Right lung (tissue), 5 donors: ENCODE data around the gene FLRT2. TPM values are rescaled to one million over a fixed set of nuclear protein-coding genes. Genes with fewer than 3 reads are reported as not detected.

Experiments
- DNase-seq, 2 donors: peaks; one replicate each; pipeline ENCODE4 v3.0.0-alpha.2; 2013
- polyA plus RNA-seq, 5 donors: library from polyadenylated mRNA; unstranded; fragments of 120-200 nt; gene quantifications; one replicate each; pipeline versions ENCODE4 v1.2.1 to v1.2.3, GENCODE V29; 2013; ENCODE audit warnings: inconsistent platforms in 1 of 5, low replicate concordance in 1 of 5; ENCODE audit not compliant: insufficient read length in 5 of 5, insufficient read depth in 1 of 5

Gene FLRT2
- polyA plus RNA-seq, 5 donors: 30.7 to 49.4 (median 44.5) TPM

DNA sequence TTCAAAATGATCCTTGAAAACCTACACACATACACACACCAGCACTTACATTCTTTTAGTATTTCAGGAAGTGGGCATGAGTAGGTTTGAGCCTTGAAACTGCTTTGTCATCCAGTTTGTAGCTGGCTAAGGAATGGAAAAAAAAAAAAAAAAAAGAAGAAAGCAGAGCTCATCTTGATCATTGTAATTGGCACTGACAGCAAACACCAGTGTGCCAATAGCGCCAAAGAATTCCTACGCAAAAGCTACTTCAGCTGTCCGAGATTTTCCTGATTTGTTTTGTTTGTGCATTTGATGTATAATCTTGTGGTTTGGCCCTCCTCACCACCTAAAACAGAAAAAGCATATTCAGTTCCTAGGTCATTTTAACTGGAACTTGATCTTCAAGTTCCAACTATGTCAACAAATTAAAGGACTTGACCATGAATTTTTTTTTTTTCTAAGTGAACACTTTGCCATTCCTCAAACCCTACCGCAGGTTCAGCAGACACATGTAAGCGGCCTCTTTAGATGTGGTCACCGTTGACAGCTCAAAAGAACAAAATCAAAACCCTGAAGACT, 57.3 kb downstream of the FLRT2 start:
- DNase-seq: peak in 1 of 2 donors; percentile 27

DNA sequence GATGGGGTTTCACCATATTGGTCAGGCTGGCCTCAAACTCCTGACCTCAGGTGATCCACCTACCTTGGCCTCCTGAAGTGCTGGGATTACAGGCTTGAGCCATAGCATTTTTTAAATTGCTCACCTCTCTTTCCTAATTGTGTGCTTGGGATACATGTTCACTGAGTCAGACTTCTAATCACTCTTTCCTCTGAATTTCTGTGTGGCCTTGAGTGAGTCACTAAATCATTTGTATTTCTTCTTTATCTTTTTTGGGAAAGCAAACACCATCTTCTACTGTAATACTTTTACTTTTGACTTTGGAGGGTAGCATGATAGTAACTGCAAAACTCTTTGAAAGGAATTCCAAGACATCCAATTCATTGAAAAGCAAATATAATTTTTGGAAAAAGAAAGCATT, 60.8 kb downstream of the FLRT2 start:
- no peak for DNase-seq

DNA sequence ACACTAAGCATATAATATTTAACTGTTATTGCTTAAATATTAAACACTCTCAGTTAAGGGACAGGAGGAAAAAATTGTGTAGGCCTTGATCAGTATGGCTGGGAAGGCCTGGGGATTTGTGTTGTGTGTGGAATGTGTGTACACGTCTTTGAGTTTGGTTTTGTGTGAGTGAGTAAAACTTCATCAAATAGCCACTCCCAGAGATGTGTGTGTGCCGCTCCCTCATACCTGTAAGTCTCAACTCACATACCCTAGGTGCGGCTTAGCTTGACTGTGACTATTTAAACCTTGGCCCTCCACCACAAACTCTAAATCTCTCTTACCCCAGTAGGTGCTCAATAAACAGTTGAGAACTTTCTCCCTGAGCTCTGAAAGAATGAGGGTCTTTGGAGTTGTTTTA, 64.3 kb downstream of the FLRT2 start:
- no peak for DNase-seq

DNA sequence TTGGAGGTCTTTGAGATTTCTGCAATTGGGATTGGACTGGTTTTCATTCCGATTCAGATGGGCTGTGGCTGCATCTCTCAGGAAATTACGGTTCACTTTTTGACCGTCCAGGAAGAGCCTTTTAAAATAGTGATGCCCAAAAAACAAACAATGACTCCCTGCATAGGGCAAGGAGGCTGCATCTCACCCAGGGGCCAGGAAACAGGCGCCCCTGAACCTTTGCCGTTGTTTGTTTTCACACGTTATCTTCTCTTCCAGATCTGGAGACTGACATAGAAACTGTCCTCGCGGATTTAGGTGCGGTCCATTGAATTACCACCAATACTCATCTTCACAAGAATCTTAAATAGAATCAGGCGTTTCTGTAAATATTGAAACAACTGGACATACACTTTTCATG, 66.0 kb downstream of the FLRT2 start:
- DNase-seq: no peak

DNA sequence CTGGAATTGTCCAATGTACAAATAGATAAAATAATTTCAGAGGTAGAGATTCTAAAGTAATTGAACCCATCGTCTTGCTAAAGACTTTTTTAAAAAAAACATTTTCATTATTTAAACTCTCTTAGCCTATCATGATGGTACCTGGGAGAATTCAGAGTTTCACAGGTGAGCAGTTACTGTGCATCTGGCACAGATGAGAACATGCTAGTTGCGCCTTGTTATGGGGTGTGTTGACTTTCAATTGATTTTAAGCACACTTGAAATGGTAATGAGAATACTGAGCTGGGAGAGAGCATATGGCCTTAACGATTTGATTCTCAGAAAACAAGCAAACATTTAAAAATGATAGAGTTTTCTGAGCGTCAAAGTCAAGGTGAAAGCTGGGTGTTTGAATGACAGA, 66.6 kb downstream of the FLRT2 start:
- DNase-seq: no peak

DNA sequence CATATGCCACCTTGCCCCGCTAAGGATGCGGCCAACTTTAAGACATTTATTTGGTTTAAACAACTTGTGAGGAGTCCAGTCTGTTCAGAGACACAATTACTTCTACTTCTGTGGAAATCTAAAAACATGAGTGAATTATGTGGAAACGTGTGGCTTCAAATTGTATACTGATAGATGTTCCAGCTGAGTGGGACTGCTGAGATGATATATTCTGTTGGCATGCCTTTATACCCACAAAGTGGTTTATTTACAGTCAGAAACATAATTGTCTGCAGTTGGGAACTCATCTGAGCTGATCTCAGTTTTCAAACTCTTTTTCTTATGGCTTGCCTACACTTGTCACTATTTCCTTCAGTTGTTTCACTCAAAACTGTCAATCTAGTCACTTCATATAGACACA, 67.8 kb downstream of the FLRT2 start:
- no peak for DNase-seq

DNA sequence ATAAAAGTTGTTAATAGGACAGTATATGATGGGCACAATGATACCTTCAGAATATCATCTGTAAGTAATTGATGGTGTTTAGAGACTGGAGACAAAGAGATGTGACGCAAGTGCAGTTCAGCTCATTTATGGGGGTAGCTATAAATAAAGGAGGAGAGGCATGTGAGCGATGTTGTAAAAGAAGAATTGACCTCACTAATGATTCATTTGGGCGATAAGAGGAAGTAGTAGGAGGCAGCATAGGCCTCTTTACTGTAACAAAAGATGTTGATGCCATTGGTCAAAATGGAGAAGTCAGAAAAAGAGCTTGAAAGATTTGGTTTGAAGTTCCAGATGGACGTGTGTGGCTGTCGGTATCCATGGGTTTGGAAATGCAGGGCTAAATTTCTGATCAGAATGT, 70.0 kb downstream of the FLRT2 start:
- DNase-seq: no peak

DNA sequence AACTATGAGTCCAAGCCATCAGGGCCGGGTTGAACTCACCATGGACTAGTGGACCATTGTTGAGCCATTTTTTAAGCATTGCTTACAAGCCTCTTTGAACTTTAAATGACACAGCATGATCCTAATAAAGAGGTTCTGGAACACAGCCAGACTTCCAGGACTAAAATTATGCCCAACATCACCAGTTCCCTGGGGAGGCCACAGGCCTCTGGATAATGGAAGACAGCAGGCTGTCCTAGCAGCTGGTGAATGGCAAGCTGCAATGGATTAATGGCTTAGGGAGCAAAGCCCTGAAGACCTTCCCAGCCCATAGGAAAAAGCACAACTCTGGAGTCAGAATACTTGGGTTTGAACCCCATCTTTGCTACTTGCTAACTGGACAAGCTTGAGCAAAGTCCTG, 71.3 kb downstream of the FLRT2 start:
- DNase-seq: no peak

DNA sequence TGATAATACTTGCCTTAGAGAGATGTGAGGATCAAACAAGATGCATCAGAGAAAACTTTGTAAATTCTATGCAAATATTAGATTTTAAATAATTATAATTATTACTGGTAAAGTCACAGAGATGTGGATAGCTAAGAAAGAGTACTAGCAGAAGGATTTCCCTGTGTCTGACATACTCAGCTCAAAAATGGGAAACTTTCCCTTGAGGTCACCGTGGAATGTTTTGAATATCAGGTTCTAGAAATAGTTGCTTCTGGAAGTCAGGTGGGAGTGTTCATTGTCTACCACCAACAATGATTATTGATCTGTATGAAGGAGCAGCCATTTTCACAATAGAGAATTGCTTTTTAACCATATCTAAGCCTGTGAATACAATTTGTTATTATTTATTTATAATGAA, 71.7 kb downstream of the FLRT2 start:
- DNase-seq: no peak

DNA sequence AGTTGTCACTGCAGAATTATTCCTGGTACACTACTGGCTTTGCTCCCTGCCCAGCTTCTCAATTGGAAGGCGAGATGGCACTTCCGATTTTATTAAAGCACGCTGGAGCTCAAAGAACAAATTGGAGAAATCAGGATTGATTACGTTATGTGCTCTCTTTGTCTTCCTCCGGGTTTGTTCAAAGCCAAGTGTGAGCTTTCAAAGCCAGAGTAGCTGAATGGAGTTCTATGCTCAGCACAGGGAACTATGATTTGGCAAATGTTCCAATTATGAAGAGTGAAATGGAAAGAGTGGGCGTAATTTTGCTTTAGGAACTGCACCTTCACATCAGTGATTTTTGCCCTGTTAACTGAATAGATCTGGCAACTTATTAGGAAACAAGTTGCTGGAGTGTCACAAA, 72.4 kb downstream of the FLRT2 start:
- DNase-seq: no peak

DNA sequence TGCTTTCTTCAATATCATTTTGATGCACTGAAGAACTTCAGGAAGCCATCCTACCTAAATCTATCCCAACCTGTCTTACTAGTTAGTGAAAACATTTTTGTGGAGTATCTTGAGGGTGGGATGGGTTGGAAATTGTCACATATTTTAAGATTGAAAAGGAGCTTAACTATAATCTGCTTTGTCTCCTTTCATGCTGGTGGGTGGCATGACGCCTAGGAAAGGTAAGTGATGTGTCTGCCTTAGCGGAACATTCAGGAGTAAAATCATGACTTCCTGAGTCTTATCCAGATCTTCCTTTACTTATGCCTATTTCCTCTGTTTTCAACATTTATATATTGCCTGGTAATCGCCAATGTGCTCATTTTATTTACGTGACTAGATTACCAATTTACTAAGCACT, 74.1 kb downstream of the FLRT2 start:
- no peak for DNase-seq

DNA sequence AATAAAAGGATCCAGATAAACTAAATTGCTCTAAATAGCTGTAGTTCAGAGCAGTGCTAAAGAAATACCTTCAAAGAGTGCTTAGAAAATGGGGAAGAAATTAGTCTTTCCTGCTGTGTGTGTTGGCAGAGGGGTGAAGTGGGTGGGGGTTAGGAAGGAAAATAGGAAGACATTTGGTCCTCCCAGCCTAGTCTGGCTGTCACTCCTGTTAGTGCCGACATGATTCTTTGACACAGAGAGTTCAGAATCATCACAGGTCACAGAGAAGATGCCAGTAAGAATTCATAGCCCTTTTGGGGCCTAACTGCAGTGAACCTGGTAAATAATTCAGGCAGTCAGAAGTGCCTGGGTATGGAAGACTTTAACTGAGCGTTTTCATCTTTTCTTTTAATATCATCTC, 74.8 kb downstream of the FLRT2 start:
- DNase-seq: no peak

DNA sequence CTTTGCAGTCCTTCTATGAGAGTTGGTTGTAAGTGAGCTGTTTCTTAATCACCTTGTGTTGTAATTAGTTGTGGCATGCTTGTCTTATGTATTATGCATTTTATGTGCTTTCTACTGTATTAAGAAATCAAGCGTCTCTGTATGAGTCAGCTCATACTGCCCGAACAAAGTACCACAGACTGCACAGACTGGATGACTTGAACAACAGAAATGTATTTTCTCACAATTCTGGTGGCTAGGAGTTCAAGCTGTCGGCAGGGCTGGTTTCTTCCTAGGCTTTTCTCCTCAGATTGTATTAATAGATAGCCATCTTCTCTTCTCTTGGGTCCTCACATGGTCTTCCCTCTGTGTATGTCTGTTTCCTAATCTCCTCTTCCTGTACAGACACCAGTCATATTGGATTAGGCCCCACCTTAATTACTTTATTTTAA, 77.7 kb downstream of the FLRT2 start:
- DNase-seq: no peak

DNA sequence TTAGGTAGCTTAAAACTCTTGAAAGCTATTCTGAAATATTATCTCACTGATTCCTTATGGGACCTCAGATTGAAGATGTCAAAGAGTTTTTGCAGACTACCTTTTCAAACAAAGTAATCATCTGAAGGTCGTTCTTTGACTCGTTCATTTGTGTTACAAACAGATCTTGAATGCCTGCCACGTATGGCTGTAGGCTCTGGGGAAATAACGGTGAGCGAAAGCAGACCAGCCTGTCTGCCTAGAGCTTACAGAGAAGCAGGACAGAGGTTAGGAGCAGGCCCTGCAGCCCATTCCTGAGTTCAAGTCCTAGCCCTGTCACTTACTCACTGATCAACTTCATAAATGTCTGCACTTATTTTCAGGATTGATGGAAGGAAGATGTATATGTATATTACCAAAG, 83.6 kb downstream of the FLRT2 start:
- no peak for DNase-seq

DNA sequence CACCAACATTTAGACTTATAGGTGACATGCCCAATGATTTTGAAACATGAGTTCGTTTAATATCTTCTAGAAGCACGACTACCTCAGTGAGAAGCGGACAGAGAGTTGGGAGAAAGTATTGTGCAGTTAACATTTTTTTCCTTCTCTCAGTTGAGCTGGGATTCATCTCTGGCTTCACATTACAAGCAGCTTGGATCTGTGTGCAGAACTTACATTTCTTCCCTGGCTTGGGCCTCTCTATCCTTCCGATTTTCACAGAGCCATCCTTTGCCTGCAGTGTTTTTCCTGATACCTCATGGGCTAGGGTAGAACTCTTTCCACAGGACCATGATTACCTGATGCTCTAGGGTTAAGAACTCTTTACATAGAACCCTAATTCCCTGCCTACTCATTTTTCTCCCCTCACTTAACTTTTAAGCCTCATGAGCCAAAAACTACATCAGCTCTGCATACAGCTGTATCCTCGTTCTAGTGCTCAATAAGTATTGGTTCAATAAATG, 86.5 kb downstream of the FLRT2 start:
- no peak for DNase-seq

DNA sequence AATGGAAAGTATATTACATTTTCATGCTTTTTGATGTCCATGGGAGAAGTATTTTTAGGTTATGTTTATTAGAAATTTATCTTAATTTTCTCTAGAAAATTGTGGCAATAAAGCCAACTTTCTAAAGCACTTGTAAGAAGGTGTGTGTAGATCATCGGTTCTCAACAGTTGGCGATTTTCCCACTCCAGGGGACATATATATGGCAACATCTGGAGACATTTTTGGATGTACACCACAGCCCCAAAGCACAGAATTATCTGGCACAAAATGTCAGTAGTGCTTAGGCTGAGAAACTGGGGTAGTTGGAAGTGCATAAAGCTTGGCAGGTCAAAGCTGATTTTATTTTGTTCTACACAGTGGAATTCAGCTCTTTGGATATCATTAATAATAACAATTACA, 86.9 kb downstream of the FLRT2 start:
- no peak for DNase-seq

DNA sequence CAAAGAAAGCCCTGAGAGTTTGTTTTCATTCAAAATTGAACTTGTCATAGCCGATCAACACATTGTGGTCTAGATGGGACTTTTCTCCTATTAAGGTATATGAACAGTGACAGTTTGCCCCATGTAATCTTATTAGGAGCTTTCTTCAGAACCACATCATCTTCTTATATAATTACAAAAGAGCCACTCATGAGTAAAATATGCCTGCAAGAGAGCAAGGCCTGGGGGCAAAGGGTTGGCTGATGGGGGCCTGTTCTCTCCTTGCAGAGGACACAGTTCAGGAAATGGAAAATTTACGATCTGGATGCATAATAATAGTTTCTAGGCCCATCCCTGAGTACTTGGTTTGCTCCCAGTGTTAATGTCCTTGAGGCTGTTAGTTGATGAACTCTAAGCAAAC, 87.8 kb downstream of the FLRT2 start:
- DNase-seq: no peak

DNA sequence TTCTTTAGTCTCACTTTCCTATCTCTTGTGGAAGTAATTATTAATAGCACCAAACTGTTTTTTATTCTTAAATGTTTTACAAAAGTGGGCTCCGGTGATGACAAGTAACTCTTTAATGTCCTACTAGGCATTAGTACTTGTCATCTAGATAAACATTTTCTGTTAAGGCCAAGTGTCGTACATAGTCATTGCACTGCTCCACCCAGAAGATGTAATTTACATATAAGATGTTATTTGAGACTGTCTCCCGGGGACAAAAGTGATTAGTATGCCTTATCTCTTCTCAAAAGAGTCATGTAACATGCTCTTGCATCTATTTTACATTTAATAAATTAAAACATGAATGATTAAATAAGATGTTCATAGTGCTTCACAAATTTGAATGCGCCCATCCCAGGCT, 88.4 kb downstream of the FLRT2 start:
- no peak for DNase-seq

DNA sequence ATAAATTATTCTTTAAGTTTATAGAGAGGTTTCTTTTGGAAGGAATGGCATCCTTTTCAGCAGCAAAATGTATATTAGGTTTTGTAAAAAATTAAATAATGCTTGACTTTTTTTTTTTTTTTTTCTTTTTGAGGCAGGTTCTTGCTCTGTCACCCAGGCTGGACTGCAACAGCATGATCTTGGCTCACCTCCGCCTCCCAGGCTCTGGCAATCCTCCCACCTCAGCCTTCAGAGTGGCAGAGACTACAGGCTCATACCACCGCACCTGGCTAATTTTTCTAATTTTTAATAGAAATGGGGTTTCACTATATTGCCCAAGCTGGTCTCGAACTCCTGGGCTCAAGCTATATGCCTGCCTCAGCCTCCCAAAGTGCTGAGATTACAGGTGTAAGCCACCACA, 89.0 kb downstream of the FLRT2 start:
- no peak for DNase-seq

DNA sequence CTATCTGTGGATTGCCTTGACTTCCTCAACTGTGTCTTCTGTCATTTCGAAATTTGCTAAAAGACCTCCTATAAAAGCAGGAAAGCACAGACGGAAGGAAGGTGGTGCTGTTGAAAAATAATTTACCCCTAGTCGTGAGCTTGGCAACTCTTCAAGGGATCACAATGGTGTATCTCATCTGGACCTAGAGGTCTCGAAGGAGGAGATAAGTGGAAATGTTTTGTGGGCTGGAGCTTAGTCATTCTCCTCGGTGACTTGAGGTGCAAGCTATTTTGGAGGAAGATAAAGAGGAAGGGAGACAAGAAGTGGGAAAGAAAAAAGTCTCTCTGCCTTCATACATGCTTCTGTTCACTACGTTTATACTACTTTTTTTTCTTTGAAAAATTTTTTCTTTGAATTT, 89.9 kb downstream of the FLRT2 start:
- DNase-seq: no peak

DNA sequence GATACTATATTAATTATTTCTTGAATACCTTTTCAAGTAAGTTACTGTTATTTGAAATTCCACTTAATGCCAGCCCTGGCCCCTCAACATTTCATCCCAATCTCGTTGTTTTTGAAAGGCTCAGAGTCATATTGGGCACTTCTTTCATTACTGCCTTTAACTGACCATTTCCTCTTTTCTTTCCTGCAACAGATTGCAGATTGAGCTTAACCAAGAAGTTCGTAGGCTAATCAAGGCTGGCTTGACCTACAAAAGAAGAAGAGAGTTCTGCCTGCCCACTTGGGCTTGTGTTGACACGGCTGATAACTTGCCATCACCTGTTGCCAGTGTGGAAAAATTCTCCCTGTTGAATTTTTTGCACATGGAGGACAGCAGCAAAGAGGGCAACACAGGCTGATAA, 91.0 kb downstream of the FLRT2 start:
- no peak for DNase-seq

DNA sequence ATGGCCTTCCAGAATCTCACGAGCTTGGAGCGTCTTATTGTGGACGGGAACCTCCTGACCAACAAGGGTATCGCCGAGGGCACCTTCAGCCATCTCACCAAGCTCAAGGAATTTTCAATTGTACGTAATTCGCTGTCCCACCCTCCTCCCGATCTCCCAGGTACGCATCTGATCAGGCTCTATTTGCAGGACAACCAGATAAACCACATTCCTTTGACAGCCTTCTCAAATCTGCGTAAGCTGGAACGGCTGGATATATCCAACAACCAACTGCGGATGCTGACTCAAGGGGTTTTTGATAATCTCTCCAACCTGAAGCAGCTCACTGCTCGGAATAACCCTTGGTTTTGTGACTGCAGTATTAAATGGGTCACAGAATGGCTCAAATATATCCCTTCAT, 92.2 kb downstream of the FLRT2 start:
- no peak for DNase-seq

DNA sequence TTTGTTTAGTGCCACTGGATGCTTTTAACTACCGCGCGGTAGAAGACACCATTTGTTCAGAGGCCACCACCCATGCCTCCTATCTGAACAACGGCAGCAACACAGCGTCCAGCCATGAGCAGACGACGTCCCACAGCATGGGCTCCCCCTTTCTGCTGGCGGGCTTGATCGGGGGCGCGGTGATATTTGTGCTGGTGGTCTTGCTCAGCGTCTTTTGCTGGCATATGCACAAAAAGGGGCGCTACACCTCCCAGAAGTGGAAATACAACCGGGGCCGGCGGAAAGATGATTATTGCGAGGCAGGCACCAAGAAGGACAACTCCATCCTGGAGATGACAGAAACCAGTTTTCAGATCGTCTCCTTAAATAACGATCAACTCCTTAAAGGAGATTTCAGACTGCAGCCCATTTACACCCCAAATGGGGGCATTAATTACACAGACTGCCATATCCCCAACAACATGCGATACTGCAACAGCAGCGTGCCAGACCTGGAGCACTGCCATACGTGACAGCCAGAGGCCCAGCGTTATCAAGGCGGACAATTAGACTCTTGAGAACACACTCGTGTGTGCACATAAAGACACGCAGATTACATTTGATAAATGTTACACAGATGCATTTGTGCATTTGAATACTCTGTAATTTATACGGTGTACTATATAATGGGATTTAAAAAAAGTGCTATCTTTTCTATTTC, 93.2 kb downstream of the FLRT2 start:
- DNase-seq: no peak
